Left renal pelvis (tissue), 4 donors: ENCODE data around the gene AGXT. TPM values are rescaled to one million over a fixed set of nuclear protein-coding genes. Genes with fewer than 3 reads are reported as not detected.

Experiments used
- DNase-seq, 4 donors: peaks; one replicate each; pipeline ENCODE4 v3.0.0-alpha.2; 2013; ENCODE audit warnings: low read depth in 4 of 4, low spot score in 3 of 4
- polyA plus RNA-seq, 4 donors: library from polyadenylated mRNA; unstranded; fragments of 120-200 nt; gene quantifications; one replicate each; pipeline ENCODE4 v1.2.1, GENCODE V29; 2013; ENCODE audit not compliant: insufficient read length in 4 of 4

The AGXT gene
- polyA plus RNA-seq, 4 donors = 0.06 to 1.8 (median 0.15) TPM; not detected in 1

DNA sequence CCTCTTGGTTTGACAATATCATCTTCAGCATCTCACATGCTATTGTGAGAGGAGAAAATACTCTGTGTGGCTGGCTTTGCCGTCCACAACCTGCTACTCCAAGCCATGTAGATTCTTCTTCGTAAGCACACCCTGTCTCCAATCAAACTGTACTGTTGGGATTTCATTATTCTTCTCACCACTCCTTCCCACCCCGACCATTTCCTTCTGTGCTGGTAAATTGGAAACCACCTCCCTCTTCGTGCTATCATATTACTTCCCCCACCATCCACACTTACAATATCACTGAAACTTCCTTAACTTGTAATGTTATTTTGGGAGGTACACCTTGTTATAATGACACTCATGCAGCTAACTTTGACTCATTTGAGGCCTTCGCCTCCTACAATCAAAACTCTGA lies 3.2 kb upstream of the AGXT start:
- DNase-seq = no peak

DNA sequence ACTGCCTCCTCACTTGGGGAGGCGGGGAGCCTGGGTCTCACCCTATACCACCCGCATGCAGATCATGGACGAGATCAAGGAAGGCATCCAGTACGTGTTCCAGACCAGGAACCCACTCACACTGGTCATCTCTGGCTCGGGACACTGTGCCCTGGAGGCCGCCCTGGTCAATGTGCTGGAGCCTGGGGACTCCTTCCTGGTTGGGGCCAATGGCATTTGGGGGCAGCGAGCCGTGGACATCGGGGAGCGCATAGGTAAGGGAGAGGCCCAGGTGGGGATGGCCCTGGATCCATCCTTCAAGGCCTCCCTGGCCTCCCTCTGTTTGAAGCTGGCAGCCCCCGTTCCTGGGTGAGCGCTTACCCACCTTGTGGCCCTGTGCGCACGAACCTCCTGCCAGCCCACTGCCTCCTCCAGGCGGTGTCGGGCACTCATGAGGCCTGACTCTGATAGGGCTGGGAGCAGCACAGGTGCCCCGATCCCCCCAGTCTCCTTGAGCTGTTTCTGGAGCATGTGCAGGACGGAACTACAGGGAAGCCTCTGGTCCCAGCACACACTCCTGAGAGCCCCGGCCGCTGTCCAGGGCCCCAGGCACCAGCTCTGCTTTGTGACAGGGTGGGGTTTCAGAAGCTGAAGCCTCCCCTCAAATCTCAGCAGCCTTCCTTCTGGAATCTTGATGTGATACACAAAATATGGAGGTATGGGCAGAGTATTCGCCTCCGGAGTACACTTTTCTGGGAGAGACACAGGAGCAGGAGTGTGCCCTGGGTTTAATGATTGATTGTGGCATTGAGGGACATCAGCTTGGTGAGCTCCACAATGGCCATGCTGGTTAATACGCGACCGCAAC lies 708 bp downstream of the AGXT start:
- no peak for DNase-seq

DNA sequence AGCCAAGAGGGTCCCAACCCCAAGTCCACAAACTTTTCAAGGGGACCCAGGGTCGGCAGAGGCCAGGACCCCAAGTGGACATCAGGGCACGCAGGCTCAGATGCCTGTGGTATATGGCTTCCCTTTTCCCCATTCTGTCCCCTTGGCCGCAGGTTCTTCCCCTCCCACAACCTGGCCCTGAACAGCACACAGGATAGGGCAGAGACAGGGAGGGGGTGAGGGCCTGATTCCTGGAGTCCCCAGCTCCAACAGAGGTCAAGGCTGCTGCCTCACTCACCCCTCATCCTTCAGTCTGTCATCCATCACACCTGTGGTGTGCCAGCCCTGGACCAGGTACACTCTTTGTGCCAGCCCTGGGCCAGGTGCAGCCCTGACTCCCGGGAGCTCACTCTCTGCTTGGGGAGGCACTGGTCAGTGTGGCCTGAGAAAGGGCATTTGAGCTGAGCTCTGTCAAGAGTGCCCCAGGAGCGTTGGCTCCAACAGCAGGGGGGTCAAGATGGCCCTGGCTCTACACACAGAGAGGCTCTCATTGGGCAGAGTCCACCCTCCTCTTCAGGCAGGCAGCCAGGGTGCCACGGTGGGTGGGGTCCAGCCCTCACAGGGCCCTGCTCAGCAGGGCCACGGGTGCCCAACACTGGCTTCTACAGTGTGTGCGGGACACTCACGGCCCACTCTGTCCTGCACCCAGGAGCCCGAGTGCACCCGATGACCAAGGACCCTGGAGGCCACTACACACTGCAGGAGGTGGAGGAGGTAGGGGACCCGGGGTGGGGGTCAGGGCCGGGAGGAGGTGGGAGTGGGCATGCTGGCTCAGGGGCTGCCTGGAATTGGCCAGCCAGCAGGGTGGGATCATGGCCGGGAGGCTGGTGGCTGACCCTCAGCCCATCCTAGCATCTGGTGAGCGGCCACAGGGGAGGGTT lies 1.6 kb downstream of the AGXT start:
- DNase-seq = no peak

DNA sequence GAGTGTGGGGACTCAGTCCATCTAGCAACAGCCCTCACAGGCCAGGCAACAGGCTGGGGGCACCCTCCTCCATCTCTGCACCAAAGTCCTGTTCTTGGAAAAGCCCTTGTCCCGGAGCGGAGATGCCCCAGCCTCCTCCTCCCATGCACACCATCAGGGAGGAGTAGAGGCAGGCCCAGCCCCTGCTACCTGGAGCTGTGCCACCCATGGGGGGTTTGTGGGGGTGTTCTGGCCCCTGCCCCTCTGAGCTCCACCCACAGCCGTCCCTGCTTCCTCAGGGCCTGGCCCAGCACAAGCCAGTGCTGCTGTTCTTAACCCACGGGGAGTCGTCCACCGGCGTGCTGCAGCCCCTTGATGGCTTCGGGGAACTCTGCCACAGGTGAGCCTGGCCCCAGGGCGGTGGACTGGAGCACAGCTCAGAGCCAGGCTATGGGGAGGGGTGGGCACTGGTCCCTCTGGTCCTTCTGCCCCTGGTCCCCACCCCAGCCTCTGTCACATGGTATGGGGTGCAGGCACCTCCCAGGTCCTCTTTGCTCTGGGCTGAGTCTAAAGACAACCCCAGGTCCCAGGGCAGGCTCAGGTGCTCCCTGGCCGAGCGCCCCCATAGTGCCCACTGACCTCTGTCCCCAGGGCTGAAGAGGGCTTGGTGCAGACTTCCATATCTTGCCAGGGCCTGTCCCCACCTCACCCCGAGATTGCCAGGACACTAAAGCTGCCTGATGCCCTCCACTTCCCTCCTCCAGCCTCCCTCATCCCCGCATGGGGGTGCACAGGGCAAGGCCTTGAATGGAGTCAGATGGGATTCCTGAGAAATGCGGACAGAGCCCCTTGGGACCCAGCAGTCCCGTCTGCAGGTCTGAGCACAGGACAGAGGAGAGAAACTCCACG lies 2.7 kb downstream of the AGXT start:
- no peak for DNase-seq

DNA sequence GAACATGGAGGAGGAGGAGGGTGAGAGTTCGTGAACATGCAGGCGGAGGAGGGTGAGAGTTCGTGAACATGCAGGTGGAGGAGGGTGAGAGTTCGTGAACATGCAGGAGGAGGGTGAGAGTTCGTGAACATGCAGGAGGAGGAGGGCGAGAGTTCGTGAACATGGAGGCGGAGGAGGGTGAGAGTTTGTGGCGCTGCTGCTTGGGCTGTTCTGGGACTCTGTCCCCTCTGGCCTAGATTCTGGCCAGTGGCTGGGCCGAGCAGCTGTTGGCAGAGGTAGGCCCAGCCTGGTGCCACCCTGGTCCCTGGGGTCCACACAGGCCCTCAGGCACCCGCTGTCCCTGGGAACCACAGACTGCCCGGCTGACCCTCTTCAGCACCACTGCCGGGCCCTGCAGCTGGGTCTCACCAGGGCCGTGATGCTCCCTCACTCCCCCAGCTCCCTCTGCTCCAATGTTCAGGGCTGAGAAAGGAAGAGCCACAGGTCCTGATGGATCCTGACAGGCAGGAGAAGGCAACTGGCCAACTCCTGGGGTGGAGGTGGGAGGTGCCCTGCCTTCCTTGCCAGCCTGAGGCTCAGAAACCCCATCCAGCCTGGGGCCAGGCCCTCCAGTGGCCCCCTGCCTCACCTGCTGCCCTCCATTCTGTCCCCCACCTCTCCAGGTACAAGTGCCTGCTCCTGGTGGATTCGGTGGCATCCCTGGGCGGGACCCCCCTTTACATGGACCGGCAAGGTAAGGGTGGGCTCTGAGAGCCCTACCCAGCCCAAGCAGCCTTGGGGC lies 3.9 kb downstream of the AGXT start:
- no peak for DNase-seq

DNA sequence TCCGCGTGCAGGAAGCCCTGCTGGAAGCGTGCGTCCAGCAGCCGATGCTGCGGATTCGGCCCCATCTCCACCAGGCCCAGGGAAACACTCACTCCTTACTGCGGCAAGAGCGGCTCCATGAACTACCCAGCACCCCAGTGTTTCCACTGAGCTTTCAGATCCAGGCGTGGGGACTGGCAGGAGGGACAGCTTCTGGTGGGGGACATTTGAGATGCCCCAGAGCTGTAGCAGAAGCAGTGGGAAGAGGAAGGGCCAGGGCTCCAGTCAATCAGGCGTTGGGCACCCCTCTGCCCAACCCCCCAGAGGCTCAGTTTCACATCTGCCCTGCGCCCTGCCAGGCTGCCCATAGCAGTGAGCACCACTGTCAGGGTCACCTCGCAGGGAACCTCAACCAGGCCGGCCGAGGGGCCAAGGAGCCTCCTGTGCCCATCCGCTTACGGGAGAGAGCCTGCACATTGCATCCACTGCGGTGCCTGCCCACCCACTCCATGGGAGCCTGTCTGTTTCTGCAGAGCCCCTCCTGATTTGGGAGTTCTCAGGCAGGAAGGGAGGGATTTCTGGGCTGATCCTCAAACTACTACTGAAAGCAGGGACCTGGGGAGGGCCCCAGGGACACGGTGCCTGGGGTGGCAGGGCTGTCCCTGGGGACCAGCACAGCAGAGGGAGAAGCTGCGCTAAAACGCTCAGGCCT lies 4.6 kb downstream of the AGXT start:
- DNase-seq = no peak

DNA sequence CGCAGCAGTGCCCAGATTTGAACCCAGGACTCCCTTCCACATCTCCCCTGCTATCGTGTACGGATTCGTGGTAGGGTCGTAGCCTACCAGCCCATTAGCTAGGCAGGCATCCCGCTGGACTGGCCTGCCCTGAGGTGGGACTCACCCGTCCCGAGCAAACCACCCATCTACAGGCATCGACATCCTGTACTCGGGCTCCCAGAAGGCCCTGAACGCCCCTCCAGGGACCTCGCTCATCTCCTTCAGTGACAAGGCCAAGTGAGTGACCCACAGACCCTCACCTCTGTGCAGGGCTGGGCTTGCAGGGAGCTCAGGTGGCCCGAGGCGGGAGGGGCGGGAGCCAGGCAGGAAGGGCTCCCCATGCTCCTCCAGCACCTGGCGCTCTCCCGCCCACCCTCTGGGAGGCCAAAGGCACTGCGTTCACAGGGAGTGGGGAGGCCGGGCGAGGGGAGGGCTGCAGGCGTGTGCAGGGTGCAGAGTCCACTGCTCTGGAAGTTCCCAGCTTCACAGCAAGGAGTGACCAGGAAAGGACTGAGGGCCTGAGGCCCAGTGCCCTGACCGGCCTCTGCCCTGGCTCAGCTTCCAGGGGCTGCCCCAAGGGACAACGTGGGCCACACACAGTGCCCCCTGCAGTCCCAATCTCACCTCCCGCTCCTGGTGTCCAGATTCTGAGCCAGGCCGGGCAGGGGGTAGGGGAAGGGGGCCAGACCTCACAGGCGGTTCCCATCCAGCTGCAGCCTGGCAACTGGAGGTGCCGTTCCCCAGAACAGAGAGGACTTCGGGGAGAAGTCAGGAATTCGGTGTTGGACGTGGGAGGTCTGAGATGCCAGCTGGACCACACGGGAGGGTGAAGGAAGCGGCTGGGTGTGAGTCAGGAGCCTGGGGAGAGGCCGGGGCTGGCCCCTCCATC lies 5.4 kb downstream of the AGXT start:
- no peak for DNase-seq

DNA sequence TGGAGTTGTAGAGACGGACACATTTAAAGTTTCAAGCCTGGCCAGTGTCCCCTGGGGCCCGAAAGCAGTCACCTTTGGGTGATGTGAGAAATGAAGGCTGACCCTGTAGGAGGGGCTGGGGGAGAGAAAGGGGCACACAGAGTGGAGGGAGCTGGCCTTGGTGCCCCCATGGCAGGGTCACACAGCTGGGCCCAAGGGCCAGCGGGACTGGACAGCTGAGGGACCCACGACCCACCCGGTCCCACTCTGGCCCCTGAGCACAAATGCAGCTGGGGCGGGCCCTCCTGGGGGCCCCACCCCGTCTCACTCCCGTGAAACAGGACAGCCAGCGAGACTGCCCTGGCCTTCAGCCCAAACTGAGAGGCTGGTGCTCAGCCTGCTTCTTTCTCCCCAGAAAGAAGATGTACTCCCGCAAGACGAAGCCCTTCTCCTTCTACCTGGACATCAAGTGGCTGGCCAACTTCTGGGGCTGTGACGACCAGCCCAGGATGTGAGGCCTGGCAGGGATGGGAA lies 6.1 kb downstream of the AGXT start:
- no peak for DNase-seq

DNA sequence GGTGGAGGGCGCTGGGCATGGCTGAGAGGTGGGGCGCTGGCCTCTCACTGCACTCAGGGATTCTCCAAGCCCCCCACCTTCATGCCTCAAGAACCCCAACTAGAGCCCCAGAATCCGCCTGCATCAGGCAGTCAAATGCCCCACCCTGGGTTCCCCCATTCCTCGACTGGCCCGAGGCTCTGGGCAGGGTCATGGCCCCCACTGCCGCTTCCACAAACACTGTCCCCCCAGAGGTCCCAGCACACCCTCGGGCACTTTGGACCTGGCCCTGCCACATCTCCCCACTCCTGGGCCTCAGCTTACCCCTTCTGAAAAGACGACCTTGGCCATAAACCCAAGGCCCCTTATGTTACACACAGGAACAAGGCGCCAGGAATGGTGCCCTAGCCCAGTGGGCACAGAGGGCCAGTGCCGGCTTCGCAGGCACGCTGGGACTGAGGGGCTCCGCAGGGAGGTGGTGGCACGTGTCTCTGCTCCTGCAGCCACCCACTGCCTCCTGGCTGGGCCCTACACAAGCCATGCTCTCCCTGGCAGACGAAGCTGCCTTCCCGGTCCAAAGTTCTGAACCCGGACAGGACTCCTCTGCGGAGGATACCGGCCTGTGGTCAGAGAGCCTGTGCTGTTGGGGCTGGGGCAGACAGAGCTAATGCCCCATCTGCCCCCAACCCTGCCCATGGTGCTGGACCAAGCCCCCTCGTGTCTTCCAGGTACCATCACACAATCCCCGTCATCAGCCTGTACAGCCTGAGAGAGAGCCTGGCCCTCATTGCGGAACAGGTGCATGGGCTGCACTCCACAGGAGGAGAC lies 6.8 kb downstream of the AGXT start:
- no peak for DNase-seq

DNA sequence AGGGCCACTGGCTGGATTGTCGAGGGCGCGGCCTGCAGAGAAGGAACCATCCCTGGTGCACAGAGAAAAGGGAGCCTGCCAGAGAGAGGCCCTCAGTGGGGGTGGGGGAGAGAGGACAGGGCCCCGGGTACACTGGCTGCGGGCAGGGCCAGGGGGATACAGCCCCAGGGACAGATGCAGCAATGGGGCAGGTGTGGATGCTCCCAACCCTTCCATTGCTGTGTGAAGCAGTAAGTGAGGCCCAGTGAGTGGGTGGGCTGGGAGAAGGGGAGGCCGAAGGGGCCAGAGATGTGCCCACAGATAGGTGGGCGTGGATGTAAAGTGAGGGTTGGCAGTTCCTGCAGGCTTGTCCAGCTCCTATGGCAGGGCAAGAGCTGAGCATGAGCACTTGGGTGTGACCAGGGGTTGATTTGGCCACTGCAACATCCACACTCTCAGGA lies 7.4 kb downstream of the AGXT start:
- no peak for DNase-seq

DNA sequence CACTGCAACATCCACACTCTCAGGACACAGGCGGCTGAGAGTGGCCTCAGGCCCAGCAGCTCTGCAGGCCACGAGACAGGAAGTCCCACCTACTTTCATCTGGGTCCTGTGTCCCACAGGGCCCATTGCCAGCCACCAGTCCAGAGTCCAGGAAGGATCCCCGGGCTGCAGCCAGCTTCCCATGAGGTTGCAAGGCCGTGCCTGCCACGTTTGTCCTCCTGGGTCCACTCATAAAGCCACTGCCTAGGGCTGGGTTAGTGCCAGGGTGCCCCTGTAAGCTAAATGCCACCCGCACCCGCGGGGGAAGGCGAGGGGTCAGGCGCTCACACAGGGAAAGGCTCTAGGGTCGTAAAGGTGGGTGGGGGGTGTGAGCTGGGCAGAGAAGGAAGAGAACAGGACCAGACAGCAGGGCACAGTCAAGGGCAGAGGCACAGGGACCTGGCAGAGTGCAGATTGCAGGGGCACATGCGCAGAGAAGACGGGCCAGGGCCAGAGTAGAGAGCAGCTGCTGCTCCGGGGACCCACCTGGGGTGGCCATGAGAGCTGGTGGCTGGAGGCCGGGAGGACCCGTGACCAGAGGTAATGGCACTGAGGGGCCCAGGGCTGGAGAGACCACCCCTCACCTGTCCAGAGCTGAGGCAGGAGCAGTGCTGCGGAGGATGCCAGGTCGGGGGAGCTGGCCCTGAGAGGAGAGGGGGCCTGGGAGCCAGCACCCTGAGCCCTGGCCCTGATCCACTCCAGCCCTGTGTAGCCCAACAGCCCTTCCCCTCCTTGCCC lies 8.0 kb downstream of the AGXT start:
- no peak for DNase-seq

DNA sequence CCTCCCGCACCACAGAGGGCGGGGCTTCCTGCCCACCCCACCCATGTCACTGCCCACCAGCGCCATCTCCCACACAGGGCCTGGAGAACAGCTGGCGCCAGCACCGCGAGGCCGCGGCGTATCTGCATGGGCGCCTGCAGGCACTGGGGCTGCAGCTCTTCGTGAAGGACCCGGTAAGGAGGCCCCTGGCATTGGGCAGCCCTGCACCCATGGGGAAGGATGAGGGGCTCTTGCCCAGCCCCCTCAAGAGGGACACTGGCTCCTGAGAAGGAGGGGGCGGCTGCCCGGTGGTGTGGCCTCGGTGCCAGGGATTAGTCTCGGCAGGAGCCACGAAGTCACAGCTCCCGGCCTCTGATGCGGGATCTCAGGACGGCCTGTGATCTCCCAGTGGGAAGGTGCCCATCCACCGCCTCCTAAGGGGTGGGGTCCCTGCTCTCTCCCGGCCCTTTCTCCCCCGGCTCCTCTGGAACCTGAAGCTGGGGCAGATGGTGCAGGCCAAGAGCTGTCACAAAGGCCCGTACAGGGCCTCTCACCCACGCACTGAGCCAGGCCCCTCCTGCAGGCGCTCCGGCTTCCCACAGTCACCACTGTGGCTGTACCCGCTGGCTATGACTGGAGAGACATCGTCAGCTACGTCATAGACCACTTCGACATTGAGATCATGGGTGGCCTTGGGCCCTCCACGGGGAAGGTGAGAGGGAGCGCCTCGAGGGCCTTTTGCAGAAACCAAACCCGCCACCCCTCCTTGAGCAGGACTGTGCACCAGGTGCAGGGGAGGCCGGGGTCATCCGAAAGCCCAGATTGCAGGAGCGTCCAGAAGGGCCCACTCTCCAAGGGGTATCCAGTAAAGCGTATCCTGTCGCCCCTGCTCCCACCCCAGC lies 9.1 kb downstream of the AGXT start:
- DNase-seq = no peak

DNA sequence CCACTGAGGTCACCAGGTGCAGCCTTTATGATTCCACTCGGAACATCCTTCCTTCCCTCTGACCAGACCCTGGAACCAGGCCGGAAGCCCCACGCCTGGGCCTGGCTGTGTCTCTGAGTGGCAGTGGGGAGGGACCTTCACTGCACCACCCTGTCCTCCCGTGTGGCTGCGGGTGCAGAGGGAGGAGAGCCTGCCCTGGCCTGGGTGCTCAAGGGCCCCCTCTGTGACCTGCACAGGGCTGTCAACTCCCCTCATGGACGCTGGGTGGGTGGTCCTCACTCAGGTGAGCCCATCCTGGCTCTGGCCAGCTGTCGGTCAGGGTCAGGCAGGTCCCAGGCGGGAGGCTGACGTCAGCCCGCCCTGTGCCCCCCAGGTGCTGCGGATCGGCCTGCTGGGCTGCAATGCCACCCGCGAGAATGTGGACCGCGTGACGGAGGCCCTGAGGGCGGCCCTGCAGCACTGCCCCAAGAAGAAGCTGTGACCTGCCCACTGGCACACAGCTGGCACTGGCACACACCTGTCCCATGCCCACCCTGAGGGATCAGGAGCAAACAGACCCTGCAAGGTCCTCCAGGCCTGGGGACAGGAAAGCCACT lies 9.8 kb downstream of the AGXT start:
- DNase-seq = no peak

DNA sequence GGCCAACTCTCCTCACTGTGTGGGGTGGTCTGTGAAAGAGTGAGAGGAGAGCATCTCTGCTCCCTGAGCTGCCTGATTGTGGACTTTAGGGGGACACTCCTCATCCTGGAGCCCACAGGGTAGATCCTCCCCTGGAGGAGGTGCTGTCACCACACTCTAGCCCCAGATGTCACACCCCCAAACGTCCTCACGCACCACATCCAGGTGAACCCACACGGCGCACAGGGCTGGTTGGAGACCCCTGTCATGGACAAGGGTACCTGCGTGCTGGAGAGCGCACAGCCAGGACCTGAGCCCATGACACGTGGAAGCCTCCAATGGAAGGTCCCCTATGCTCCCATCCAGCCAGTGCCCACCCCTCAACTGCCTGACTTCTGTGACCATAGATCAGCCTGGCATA lies 10.5 kb downstream of the AGXT start:
- no peak for DNase-seq

DNA sequence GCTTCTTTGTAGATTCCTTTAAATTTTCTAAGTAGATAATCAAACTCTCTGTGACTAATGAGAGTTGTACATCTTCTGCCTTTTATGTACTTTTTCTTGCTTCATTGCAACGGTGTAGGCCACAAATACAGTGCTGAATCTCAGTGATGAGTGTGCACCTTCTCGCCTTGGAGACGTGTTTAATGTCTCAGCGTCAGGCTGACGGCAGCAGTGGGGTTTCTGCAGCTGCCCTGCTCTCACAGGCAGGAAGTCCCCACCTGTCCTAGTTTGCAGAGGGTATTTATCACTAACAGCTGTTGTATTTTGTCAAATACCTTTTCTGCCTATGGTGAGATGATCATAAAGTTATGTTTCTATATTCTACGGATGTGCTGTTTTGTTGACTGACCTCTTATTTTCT lies 13.3 kb downstream of the AGXT start:
- DNase-seq = no peak
